Lung (tissue), 12 donors: Measurements from ENCODE around the gene NBAS. TPM values are rescaled to one million over a fixed set of nuclear protein-coding genes. Genes with fewer than 3 reads are reported as not detected.

Experiments used
- ATAC-seq: fragments of 200-7000 bp; cut with Tn5 transposase; one replicate; pipeline ENCODE4 v1.9.1; 2020; ENCODE audit warnings: moderate number of reproducible peaks; ENCODE audit not compliant: insufficient read depth, low FRiP score
- DNase-seq, 3 donors: peaks; one replicate each; pipeline ENCODE4 v3.0.0-alpha.2; 2013 to 2017
- H3K27ac ChIP-seq, 2 donors: one replicate each; pipeline ENCODE4 v1.5.1; 2013; ENCODE audit warnings: mild to moderate bottlenecking in 2 of 2, moderate library complexity in 2 of 2, control low read depth in 1 of 2, inconsistent platforms in 1 of 2, low read depth in 1 of 2, low read length in 1 of 2
- H3K27me3 ChIP-seq, 3 donors: one replicate each; pipeline ENCODE4 v1.5.1; 2013; ENCODE audit warnings: low read length in 2 of 3; ENCODE audit not compliant: control insufficient read depth in 3 of 3, insufficient read depth in 3 of 3
- H3K36me3 ChIP-seq, 4 donors: one replicate each; pipeline ENCODE4 v1.5.1; 2013; ENCODE audit warnings: low read length in 4 of 4, mild to moderate bottlenecking in 1 of 4, moderate library complexity in 1 of 4; ENCODE audit not compliant: control insufficient read depth in 4 of 4, insufficient read depth in 4 of 4
- H3K4me1 ChIP-seq, 5 donors: one replicate each; pipeline ENCODE4 v1.5.1; 2013; ENCODE audit warnings: low read length in 5 of 5, mild to moderate bottlenecking in 2 of 5, moderate library complexity in 1 of 5; ENCODE audit not compliant: control insufficient read depth in 5 of 5, insufficient read depth in 5 of 5
- H3K4me3 ChIP-seq: one replicate; pipeline ENCODE4 v1.5.1; 2013; ENCODE audit warnings: mild to moderate bottlenecking, control low read depth, moderate library complexity
- H3K9ac ChIP-seq, 2 donors: one replicate each; pipeline ENCODE4 v1.5.1; 2013; ENCODE audit warnings: low read length in 2 of 2, control low read depth in 1 of 2; ENCODE audit not compliant: insufficient read depth in 1 of 2
- H3K9me3 ChIP-seq, 4 donors: one replicate each; pipeline ENCODE4 v1.5.1; 2013; ENCODE audit warnings: low read length in 3 of 4, mild to moderate bottlenecking in 1 of 4, moderate library complexity in 1 of 4; ENCODE audit not compliant: control insufficient read depth in 4 of 4, insufficient read depth in 3 of 4
- WGBS, 2 donors: extraction: QIAGEN DNeasy Blood & Tissue Kit; methylation state at CpG; one replicate each; pipeline ENCODE4 v1.1.7; 2013; 5-methylcytosine and 5-hydroxymethylcytosine counted together
- polyA plus RNA-seq, 2 donors: library from polyadenylated mRNA; stranded (reverse); fragments of 200-250 nt; gene quantifications; one replicate each; pipeline ENCODE4 v1.2.1, GENCODE V29; 2013
- total RNA-seq, 2 donors: library from RNA; depleted of rRNA in 1 of 2; stranded (reverse); fragments of >200 nt in 1 of 2; gene quantifications; one replicate each; pipeline ENCODE4 v1.2.1, GENCODE V29; 2014 to 2021
- TF ChIP-seq, protein P1 (sequence below): IDR thresholded peaks from 2 replicates; pipeline ENCODE4 v1.5.1; 2012; ENCODE audit warnings: mild to moderate bottlenecking; ENCODE audit errors: control extremely low read depth, extremely low read depth
- donor health status: control.
- donor health status: control.
- donor health status: Bipolar disorder and iron deficiency.
- donor health status: healthy.
- donor health status: DM: yes; HTN: yes; CAD: no.

The NBAS gene
- total and polyA plus RNA-seq, 4 donors, result 15.6 to 61.3 (median 35.4) TPM

DNA sequence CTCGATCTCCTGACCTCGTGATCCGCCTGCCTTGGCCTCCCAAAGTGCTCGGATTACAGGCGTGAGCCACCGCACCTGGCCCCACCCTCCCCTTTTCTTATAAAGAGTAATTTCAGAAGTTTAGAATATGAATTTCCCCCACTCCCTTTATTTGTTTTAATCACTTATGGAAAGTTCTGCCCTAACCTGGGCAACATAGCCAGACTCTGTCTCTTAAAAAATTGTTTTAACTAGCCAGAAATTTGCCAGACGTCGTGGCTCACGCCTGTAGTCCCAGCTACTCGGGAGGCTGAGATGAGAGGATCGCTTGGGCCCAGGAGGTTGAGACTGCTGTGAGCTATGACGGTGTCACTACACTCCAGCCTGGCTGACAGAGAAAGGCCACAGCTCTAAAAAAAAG lies 7.7 kb upstream of the NBAS start:
- H3K36me3 ChIP-seq, result no peaks in the 10 kb centered on the region
- no peak overlapping the region for H3K9ac ChIP-seq
- H3K27ac ChIP-seq, result no peak overlapping the region
- no peak for DNase-seq
- no peak for ATAC-seq
- H3K4me3 ChIP-seq, result no peak overlapping the region
- TF ChIP-seq, protein P1, sequence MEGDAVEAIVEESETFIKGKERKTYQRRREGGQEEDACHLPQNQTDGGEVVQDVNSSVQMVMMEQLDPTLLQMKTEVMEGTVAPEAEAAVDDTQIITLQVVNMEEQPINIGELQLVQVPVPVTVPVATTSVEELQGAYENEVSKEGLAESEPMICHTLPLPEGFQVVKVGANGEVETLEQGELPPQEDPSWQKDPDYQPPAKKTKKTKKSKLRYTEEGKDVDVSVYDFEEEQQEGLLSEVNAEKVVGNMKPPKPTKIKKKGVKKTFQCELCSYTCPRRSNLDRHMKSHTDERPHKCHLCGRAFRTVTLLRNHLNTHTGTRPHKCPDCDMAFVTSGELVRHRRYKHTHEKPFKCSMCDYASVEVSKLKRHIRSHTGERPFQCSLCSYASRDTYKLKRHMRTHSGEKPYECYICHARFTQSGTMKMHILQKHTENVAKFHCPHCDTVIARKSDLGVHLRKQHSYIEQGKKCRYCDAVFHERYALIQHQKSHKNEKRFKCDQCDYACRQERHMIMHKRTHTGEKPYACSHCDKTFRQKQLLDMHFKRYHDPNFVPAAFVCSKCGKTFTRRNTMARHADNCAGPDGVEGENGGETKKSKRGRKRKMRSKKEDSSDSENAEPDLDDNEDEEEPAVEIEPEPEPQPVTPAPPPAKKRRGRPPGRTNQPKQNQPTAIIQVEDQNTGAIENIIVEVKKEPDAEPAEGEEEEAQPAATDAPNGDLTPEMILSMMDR, result no peak
- H3K27me3 ChIP-seq, result peaks cover 0 to 2% (median 0%) of the 10 kb centered on the region in 3 donors
- 96 to 98% methylated on average over 12 of the region's 12 CpGs for WGBS, 2 donors
- no peaks in the 10 kb centered on the region for H3K4me1 ChIP-seq
- H3K9me3 ChIP-seq, result no peaks in the 10 kb centered on the region

DNA sequence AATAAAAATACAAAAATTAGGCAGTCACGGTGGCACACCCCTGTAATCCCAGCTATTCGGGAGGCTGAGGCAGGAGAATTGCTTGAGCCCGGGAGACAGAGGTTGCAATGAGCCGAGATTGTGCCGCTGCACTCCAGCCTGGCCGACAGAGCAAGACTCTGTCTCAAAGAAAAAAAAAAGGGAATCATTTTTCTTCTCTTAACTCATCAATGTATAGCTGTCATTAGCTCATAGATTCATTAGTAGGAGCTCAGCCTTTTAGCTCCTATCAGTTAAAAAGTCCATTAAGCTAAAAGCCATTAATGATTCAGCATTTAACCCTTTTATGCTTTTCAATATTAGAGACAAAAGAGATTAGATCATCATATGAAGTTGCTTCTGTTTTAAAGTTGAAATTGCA lies 5.8 kb upstream of the NBAS start:
- 88 to 96% methylated on average over 6 of the region's 6 CpGs for WGBS, 2 donors
- DNase-seq (no peak), ATAC-seq (no peak)
- H3K27ac ChIP-seq, result no peak overlapping the region
- no peak overlapping the region for H3K4me3 ChIP-seq
- H3K27me3 ChIP-seq, result peaks cover 0 to 2% (median 0%) of the 10 kb centered on the region in 3 donors
- H3K36me3 ChIP-seq, result no peaks in the 10 kb centered on the region
- H3K4me1 ChIP-seq, result peaks cover 0 to 4% (median 0%) of the 10 kb centered on the region in 5 donors
- H3K9ac ChIP-seq, result no peak overlapping the region
- H3K9me3 ChIP-seq, result no peaks in the 10 kb centered on the region
- TF ChIP-seq, protein P1, result no peak

DNA sequence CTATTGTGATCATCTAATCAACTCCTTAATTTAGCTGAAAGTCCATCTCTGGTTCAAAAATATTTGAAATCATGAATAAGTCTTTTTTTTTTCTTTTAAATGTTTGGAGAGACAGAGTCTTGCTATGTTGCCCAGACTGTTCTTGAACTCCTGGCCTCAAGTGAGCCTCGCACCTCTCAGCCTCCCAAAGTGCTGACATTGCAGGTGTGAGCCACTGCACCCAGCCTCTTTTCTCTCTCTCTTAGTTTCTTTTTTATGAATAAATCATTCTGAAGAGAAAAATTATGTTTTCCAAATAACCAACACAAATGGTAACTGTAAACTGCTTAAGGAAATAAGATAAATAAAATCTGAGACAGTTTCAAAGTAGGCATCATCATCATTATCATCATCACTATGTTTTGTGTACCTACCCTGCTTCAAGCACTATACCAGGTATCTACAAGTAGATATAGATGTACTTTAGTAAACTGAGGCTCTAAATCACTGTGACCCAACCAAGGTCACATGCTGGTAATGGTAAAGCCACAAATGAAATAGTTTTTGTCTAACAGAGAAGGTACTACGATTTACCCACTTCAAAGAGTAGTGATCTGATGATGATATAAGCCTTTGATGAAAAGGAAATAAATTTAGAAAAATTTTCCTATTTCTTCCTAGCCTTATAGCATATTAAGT lies 5.0 kb upstream of the NBAS start:
- H3K4me3 ChIP-seq, result no peak overlapping the region
- H3K36me3 ChIP-seq, result no peaks in the 10 kb centered on the region
- no peaks in the 10 kb centered on the region for H3K9me3 ChIP-seq
- peaks cover 0 to 7% (median 0%) of the 10 kb centered on the region in 5 donors for H3K4me1 ChIP-seq
- WGBS, 2 donors, result 32 to 48% methylated on average over 2 of the region's 2 CpGs
- H3K9ac ChIP-seq, result no peak overlapping the region
- H3K27ac ChIP-seq, result no peak overlapping the region
- ATAC-seq (no peak), DNase-seq (no peak)
- peaks cover 0 to 2% (median 0%) of the 10 kb centered on the region in 3 donors for H3K27me3 ChIP-seq
- TF ChIP-seq, protein P1, result no peak
